HAP-1 (cell line): ENCODE results near the gene SGMS2.
A peak's percentile ranks its signal among the peaks of the same experiment; 100 is the strongest.

Experiments used
- DNase-seq, 2 experiments: peaks; one replicate each; pipeline ENCODE4 v3.0.0-alpha.2; 2016 to 2020; ENCODE audit warnings: low spot score in 2 of 2
- H3K27me3 ChIP-seq: fragments of 250-450 bp; sonication (Bioruptor Pico); 2 replicates; pipeline ENCODE4 v1.5.1; 2020; ENCODE audit warnings: low read depth, mild to moderate bottlenecking, moderate library complexity
- H3K36me3 ChIP-seq: fragments of 250-450 bp; sonication (Bioruptor Pico); replicated peaks from 2 replicates; pipeline ENCODE4 v1.5.1; 2020; ENCODE audit warnings: mild to moderate bottlenecking
- H3K4me1 ChIP-seq: fragments of 250-450 bp; sonication (Bioruptor Pico); 2 replicates; pipeline ENCODE4 v1.5.1; 2020; ENCODE audit warnings: mild to moderate bottlenecking
- H3K4me3 ChIP-seq: fragments of 250-450 bp; sonication (Bioruptor Pico); 2 replicates; pipeline ENCODE4 v1.5.1; 2020; ENCODE audit warnings: mild to moderate bottlenecking, moderate library complexity
- H3K9me3 ChIP-seq: fragments of 250-450 bp; sonication (Bioruptor Pico); 2 replicates; pipeline ENCODE4 v1.5.1; 2020; ENCODE audit warnings: mild to moderate bottlenecking, moderate library complexity
- in situ Hi-C: fragments of 300-500 bp; cut with MboI; formaldehyde crosslinking; loops from 3 replicates; pipeline ENCODE4 v1.14.3; 2020; ENCODE audit warnings: low sequenced_read_pairs, inconsistent platforms, mixed read lengths

SGMS2 gene

GRCh38 chr4:107824350-107825071 is at the start of gene SGMS2:
SGMS2 (plus strand) TSS chr4:107824932; CDS start chr4:107895554, 70,622 bp downstream.
- Histone ChIP-seq H3K36me3 (no peaks in the 10 kb centered on the region), H3K27me3 (no peaks in the 10 kb centered on the region), H3K9me3 (no peaks in the 10 kb centered on the region), H3K4me3 (peak within 1 kb of the TSS; percentile 56), H3K4me1 (peaks cover 30% of the 10 kb centered on the region)
- in situ Hi-C loops: no loop called here
- DNase-seq: peak; percentile 59 to 79

- Histone ChIP-seq H3K27me3 (no peaks in the 10 kb centered on the region), H3K4me1 (no peaks in the 10 kb centered on the region), H3K9me3 (peaks cover 7% of the 10 kb centered on the region; the same call in 1 of the 2 replicates), H3K4me3 (no peak overlapping the region), H3K36me3 (no peaks in the 10 kb centered on the region)
- in situ Hi-C loops: no loop called here
- no peak for DNase-seq
These were observed 46.8 kb upstream of the SGMS2 start for GRCh38 chr4:107777890-107778289.

GRCh38 chr4:107778784-107779530 is 45.8 kb upstream of the SGMS2 start:
- H3K9me3 ChIP-seq: peaks cover 7% of the 10 kb centered on the region; the same call in 1 of the 2 replicates
- H3K36me3 ChIP-seq: no peaks in the 10 kb centered on the region
- in situ Hi-C loops: no loop called here
- no peaks in the 10 kb centered on the region for H3K4me1 ChIP-seq
- H3K27me3 ChIP-seq: no peaks in the 10 kb centered on the region
- H3K4me3 ChIP-seq: no peak overlapping the region
- DNase-seq: no peak

GRCh38 chr4:107780665-107781064 is 44.1 kb upstream of the SGMS2 start:
- in situ Hi-C loops: no loop called here
- Histone ChIP-seq H3K4me3 (no peak overlapping the region), H3K27me3 (no peaks in the 10 kb centered on the region), H3K9me3 (peaks cover 7% of the 10 kb centered on the region; the same call in 1 of the 2 replicates), H3K4me1 (no peaks in the 10 kb centered on the region), H3K36me3 (no peaks in the 10 kb centered on the region)
- peak in 1 of 2 experiments; percentile 47 for DNase-seq

GRCh38 chr4:107791902-107792301 is 32.8 kb upstream of the SGMS2 start:
- no peaks in the 10 kb centered on the region for H3K36me3 ChIP-seq
- in situ Hi-C loops: no loop called here
- no peak for DNase-seq
- no peaks in the 10 kb centered on the region for H3K9me3 ChIP-seq
- H3K4me1 ChIP-seq: no peaks in the 10 kb centered on the region
- H3K4me3 ChIP-seq: no peak overlapping the region
- no peaks in the 10 kb centered on the region for H3K27me3 ChIP-seq

GRCh38 chr4:107792711-107793110 is 32.0 kb upstream of the SGMS2 start:
- no peak for DNase-seq
- no peak overlapping the region for H3K4me3 ChIP-seq
- in situ Hi-C loops: no loop called here

GRCh38 chr4:107793996-107794395 is 30.7 kb upstream of the SGMS2 start:
- Histone ChIP-seq H3K4me3 (no peak overlapping the region), H3K36me3 (no peaks in the 10 kb centered on the region), H3K4me1 (no peaks in the 10 kb centered on the region), H3K9me3 (no peaks in the 10 kb centered on the region), H3K27me3 (no peaks in the 10 kb centered on the region)
- no peak for DNase-seq
- in situ Hi-C loops: no loop called here

More at GRCh38 chr4:107792711-107793110, 32.0 kb upstream of the SGMS2 start:
- Histone ChIP-seq H3K9me3 (no peaks in the 10 kb centered on the region), H3K27me3 (no peaks in the 10 kb centered on the region), H3K4me1 (no peaks in the 10 kb centered on the region), H3K36me3 (no peaks in the 10 kb centered on the region)

GRCh38 chr4:107799669-107800450 is 24.9 kb upstream of the SGMS2 start:
- Histone ChIP-seq H3K4me3 (no peak overlapping the region), H3K27me3 (no peaks in the 10 kb centered on the region), H3K36me3 (no peaks in the 10 kb centered on the region), H3K9me3 (no peaks in the 10 kb centered on the region), H3K4me1 (peaks cover 2% of the 10 kb centered on the region; the same call in 1 of the 2 replicates)
- DNase-seq: peak in 1 of 2 experiments; percentile 26
- in situ Hi-C loops: no loop called here

- Histone ChIP-seq H3K36me3 (no peaks in the 10 kb centered on the region), H3K4me3 (no peak overlapping the region), H3K9me3 (no peaks in the 10 kb centered on the region), H3K4me1 (peaks cover 2% of the 10 kb centered on the region; the same call in 1 of the 2 replicates), H3K27me3 (no peaks in the 10 kb centered on the region)
- no peak for DNase-seq
- in situ Hi-C loops: no loop called here
These were observed 24.0 kb upstream of the SGMS2 start for GRCh38 chr4:107800706-107801105.

GRCh38 chr4:107801766-107802211 is 22.9 kb upstream of the SGMS2 start:
- DNase-seq: no peak
- in situ Hi-C loops: no loop called here
- no peaks in the 10 kb centered on the region for H3K27me3 ChIP-seq

GRCh38 chr4:107804956-107805355 is 19.8 kb upstream of the SGMS2 start:
- H3K4me3 ChIP-seq: no peak overlapping the region
- H3K36me3 ChIP-seq: no peaks in the 10 kb centered on the region
- H3K9me3 ChIP-seq: no peaks in the 10 kb centered on the region
- in situ Hi-C loops: no loop called here
- no peak for DNase-seq
- H3K4me1 ChIP-seq: no peaks in the 10 kb centered on the region
- no peaks in the 10 kb centered on the region for H3K27me3 ChIP-seq

More at GRCh38 chr4:107801766-107802211, 22.9 kb upstream of the SGMS2 start:
- Histone ChIP-seq H3K4me1 (peaks cover 2% of the 10 kb centered on the region; the same call in 1 of the 2 replicates), H3K9me3 (no peaks in the 10 kb centered on the region), H3K36me3 (no peaks in the 10 kb centered on the region), H3K4me3 (no peak overlapping the region)

GRCh38 chr4:107806196-107806595 is 18.5 kb upstream of the SGMS2 start:
- H3K36me3 ChIP-seq: no peaks in the 10 kb centered on the region
- DNase-seq: no peak
- in situ Hi-C loops: no loop called here
- no peaks in the 10 kb centered on the region for H3K4me1 ChIP-seq
- no peak overlapping the region for H3K4me3 ChIP-seq
- H3K9me3 ChIP-seq: no peaks in the 10 kb centered on the region
- H3K27me3 ChIP-seq: no peaks in the 10 kb centered on the region

- Histone ChIP-seq H3K4me3 (no peak overlapping the region), H3K36me3 (no peaks in the 10 kb centered on the region), H3K4me1 (no peaks in the 10 kb centered on the region), H3K9me3 (no peaks in the 10 kb centered on the region), H3K27me3 (no peaks in the 10 kb centered on the region)
- DNase-seq: no peak
- in situ Hi-C loops: no loop called here
These were observed 16.2 kb upstream of the SGMS2 start for GRCh38 chr4:107808572-107808971.
